Fibroblast of peridontal ligament (primary cell): Measurements from ENCODE around the gene SLC2A4RG.

ENCODE experiments used
- DNase-seq: peaks from one replicate; pipeline ENCODE4 v3.0.0-alpha.2; 2010; ENCODE audit errors: extremely low read depth

SLC2A4RG gene, protein sequence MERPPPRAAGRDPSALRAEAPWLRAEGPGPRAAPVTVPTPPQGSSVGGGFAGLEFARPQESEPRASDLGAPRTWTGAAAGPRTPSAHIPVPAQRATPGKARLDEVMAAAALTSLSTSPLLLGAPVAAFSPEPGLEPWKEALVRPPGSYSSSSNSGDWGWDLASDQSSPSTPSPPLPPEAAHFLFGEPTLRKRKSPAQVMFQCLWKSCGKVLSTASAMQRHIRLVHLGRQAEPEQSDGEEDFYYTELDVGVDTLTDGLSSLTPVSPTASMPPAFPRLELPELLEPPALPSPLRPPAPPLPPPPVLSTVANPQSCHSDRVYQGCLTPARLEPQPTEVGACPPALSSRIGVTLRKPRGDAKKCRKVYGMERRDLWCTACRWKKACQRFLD

DNA sequence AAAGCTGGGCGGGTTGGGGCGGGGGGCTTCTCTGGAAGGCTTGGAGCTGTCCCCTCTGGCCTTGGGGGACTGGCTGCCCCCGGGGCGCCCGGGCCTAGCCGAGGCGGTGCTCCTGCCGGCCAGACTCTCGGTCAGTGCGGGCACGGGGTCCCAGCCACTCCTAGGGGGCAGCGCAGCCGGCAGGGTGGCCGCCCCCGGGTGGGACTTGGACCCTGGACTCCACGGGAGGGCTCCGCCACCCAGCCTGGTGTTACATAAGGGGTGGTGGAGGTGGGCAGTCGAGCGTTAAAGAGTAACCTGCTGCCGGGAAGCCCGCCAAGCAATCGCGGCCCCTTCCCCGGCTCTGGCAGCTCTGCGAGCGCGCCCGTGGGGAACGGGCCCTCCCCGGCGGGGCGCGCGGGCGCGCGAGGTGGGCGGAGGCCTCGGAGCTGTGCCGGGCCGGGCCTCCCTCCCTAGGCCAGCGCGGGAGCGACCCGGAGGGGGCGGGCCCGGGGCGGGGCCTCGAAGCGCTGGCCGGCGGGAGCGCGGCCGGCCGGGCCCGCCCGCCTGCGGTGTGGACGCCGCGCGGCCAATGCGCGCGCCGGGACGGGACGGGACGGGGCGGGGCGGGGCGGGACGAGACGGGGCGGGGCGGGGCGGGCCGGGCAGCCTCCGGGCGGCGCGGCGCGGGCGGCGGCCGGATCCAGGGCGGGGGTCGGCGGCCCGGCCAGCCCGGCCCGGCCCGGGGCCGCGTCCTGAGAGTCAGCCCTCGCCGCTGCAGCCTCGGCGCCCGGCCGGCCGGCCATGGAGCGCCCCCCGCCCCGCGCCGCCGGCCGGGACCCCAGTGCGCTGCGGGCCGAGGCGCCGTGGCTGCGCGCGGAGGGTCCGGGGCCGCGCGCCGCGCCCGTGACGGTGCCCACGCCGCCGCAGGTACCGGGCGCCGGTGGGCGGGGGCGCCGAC, at the start of gene SLC2A4RG:
SLC2A4RG (plus strand) TSS at position 647 of the 940 bp plus-strand sequence; CDS start at position 784, 137 bp downstream.
- peak; percentile 58 for DNase-seq

GRCh38 chr20:63690003-63690897, 49.3 kb upstream of the SLC2A4RG start:
- DNase-seq = no peak

- DNase-seq = no peak
These were observed 48.5 kb upstream of the SLC2A4RG start for GRCh38 chr20:63690898-63691710.

DNA sequence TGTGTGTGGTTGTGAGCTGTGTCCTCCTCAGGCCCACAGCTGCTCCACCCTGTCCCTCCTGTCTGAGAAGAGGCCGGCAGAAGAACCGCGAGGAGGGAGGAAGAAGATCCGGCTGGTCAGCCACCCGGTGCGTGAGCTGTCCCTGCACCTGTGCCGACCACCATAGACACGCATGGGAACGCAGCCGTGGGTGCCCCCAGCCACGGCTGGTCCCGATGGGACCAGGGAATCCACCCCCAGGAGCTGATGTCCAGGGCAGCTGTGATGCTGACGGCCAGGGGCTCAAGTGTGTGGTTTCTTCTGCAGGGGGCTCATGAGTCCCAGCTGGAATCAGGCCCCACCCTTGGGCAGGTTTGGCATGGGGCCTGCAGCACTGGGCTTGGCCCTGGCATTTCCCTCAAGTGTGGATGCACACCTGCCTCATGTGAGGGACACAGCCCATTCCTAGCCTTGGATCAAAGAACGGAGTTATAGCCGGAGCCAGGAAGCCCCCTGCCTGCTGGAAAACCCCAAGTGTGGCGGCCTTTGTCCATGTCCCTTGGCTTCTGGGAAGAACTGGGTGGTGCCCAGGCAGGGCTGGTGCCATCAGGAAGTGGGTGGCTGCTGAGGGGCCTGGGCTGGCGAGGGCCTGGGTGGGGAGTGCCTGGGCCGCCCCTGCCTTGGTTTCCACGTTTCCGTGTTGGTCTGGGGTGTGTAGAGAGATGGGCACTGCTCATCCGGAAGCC, 47.7 kb upstream of the SLC2A4RG start:
- DNase-seq = no peak

GRCh38 chr20:63692436-63693082, 47.0 kb upstream of the SLC2A4RG start:
- no peak for DNase-seq

- DNase-seq = no peak
These were observed 46.4 kb upstream of the SLC2A4RG start for GRCh38 chr20:63693083-63693732.

GRCh38 chr20:63693733-63694583, 45.6 kb upstream of the SLC2A4RG start:
- no peak for DNase-seq

GRCh38 chr20:63694584-63695423, 44.8 kb upstream of the SLC2A4RG start:
- no peak for DNase-seq

DNA sequence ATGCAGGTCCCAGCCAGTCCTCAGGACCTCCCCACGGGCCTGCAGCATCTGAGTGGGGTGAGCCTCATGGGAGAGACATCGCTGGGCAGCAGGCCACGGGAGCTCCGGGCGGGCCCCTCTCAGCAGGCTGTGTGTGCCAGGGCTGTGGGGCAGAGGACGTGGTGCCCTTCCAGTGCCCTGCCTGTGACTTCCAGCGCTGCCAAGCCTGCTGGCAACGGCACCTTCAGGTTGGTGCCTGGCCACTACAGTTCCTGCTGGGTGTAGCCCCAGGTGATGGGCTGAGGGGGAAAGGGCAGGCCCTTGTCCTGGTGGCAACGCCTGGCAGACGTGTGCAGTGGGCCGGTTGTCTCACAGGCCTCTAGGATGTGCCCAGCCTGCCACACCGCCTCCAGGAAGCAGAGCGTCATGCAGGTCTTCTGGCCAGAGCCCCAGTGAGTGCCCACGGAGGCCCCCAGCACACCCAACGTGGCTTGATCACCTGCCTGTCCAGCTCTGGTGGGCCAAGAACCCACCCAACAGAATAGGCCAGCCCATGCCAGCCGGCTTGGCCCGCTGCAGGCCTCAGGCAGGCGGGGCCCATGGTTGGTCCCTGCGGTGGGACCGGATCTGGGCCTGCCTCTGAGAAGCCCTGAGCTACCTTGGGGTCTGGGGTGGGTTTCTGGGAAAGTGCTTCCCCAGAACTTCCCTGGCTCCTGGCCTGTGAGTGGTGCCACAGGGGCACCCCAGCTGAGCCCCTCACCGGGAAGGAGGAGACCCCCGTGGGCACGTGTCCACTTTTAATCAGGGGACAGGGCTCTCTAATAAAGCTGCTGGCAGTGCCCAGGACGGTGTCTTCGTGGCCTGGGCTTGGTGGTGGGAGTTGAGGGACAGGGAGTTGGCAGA, 43.9 kb upstream of the SLC2A4RG start:
- DNase-seq = no peak

- no peak for DNase-seq
These were observed 43.3 kb upstream of the SLC2A4RG start for GRCh38 chr20:63696306-63696627.

- no peak for DNase-seq
These were observed 42.8 kb upstream of the SLC2A4RG start, which contains the start of gene TNFRSF6B for GRCh38 chr20:63696628-63697356. Gene TNFRSF6B (plus strand): TSS chr20:63696652. CDS start chr20:63696768, 116 bp downstream.

DNA sequence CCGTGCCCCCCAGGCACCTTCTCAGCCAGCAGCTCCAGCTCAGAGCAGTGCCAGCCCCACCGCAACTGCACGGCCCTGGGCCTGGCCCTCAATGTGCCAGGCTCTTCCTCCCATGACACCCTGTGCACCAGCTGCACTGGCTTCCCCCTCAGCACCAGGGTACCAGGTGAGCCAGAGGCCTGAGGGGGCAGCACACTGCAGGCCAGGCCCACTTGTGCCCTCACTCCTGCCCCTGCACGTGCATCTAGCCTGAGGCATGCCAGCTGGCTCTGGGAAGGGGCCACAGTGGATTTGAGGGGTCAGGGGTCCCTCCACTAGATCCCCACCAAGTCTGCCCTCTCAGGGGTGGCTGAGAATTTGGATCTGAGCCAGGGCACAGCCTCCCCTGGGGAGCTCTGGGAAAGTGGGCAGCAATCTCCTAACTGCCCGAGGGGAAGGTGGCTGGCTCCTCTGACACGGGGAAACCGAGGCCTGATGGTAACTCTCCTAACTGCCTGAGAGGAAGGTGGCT, 42.2 kb upstream of the SLC2A4RG start:
- no peak for DNase-seq

DNA sequence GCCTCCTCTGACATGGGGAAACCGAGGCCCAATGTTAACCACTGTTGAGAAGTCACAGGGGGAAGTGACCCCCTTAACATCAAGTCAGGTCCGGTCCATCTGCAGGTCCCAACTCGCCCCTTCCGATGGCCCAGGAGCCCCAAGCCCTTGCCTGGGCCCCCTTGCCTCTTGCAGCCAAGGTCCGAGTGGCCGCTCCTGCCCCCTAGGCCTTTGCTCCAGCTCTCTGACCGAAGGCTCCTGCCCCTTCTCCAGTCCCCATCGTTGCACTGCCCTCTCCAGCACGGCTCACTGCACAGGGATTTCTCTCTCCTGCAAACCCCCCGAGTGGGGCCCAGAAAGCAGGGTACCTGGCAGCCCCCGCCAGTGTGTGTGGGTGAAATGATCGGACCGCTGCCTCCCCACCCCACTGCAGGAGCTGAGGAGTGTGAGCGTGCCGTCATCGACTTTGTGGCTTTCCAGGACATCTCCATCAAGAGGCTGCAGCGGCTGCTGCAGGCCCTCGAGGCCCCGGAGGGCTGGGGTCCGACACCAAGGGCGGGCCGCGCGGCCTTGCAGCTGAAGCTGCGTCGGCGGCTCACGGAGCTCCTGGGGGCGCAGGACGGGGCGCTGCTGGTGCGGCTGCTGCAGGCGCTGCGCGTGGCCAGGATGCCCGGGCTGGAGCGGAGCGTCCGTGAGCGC, 41.6 kb upstream of the SLC2A4RG start:
- no peak for DNase-seq

DNA sequence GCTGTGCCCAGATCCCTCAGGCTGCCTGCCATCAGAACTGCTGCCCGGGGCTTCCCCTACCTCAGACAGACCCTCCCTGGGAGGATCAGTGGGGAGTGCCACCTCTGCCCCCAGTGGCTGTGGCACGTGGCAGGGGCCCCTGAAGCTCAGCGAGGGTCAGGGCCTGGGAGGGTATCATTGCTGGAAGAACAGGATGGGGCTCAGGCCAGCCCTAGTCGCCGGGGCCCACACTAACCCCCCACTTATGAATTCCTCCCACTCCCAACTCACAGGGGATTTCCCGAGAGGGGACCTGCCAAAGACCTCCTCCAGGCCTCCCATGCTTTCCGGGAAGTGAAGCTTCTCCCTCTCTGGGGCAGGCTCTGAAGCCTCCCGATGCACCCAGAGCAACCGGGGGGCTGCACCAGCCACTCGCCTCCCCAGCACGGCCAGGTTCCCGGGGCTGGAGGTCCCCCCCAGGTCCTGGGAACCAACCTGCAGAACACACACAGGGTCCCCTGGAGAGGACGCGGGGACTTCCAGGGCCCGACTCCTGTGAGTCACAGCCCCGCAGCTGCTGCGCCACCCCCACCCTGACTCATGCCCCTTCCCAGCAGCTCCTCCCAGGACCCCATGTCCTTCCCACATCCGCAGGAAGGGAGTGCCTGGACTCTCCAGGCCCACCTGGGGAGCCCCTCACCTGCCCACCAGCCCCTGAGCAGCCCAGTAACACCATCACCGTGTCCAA, 40.7 kb upstream of the SLC2A4RG start:
- DNase-seq = peak; percentile 75
